AML-193 (cell line): ENCODE data around the gene HMGN4.

Source experiments
- DNase-seq, 2 experiments: peaks; one replicate each; lab custom pipeline; 2025; lab: John Stamatoyannopoulos, UW

Gene HMGN4

DNA sequence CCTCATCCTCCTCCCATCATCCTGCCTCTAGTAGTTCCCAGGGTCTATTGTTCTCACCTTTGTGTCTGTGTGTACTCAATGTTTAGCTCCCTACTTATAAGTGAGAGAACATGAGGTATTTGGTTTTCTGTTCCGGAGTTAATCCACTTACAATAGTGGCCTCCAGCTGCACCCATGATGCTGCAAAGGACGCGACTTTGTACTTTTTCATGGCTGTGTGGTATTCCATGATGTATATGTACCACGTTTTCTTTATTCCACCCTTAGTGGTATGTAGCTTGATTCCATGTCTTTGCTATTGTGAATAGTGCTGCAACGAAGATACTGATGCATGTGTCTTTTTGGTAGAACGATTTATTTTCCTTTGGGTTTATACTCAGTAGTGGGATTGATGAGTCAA is 40.1 kb downstream of the HMGN4 start:
- DNase-seq: no peak

DNA sequence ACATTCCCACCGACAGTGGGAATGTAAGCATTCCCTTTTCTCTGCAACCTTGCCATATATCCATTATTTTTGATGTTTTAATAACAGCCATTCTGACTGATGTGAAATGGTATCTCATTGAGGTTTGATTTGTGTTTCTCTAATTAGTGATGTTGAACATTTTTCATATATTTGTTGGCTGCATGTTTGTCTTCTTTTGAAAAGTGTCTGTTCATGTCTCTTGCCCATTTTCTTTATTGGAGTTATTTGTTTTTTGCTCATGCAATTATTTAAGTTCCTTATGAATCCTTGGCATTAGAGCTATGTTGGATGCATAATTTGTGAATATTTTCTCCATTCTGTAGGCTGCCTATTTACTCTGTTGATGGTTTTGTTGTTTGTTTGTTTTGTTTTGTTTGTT is 40.6 kb downstream of the HMGN4 start:
- no peak for DNase-seq

- no peak for DNase-seq
Measured at GRCh38 chr6:26581164-26581915, 43.2 kb downstream of the HMGN4 start.

GRCh38 chr6:26588965-26589364 is 50.8 kb downstream of the HMGN4 start:
- DNase-seq: no peak

GRCh38 chr6:26592649-26593048 is 54.5 kb downstream of the HMGN4 start:
- peak; percentile 13 to 16 for DNase-seq

DNA sequence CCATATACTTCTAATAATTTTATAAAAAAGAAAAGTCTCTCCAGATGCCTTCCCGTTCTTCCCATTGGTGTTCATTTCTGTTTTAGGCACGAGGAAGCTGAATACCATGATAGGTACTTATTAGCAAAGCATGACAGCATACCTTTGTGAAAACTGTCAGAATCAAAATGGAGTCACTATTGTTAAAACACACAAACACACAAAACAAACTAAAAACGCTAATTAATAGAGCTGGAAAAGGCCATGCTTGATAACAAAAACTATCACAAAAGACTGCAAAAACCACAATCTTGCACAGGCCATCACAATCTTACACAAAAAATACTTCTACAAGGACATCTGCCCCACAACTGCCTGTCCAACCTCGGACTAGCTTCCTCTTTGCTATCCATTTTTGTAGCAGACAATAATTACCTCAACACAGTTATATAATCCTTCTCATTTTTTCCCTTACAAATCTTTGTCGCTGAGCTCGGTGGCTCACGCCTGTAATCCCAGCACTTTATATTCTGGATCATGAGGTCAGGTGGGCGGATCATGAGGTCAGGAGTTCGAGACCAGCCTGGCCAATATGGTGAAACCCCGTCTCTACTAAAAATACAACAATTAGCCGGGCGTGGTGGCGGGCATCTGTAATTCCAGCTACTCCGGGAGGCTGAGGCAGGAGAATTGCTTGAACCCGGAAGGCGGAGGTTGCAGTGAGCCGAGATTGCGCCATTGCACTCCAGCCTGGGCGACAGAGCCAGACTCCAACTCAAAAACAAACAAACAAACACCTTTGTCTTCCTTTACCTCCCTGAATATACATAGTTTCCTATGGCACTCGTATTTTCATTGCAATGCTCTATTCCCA is 55.3 kb downstream of the HMGN4 start:
- no peak for DNase-seq

DNA sequence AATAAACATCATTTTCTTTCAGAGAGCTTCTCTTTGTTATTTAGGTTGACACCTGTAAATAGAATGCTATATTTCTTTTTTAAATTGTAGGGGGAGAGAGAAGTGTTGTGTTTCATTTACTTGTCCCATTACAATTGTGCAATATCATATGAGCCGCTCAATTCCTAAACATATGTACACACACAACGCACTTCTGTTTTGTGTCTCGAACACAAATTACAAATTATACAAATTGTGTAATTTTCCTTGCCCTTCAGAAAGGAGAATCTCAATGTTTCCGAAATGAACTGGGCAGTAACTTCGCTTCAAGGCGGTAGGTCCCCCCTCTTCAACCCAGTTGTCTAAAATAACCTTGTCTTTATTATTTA is 55.9 kb downstream of the HMGN4 start:
- DNase-seq: no peak

DNA sequence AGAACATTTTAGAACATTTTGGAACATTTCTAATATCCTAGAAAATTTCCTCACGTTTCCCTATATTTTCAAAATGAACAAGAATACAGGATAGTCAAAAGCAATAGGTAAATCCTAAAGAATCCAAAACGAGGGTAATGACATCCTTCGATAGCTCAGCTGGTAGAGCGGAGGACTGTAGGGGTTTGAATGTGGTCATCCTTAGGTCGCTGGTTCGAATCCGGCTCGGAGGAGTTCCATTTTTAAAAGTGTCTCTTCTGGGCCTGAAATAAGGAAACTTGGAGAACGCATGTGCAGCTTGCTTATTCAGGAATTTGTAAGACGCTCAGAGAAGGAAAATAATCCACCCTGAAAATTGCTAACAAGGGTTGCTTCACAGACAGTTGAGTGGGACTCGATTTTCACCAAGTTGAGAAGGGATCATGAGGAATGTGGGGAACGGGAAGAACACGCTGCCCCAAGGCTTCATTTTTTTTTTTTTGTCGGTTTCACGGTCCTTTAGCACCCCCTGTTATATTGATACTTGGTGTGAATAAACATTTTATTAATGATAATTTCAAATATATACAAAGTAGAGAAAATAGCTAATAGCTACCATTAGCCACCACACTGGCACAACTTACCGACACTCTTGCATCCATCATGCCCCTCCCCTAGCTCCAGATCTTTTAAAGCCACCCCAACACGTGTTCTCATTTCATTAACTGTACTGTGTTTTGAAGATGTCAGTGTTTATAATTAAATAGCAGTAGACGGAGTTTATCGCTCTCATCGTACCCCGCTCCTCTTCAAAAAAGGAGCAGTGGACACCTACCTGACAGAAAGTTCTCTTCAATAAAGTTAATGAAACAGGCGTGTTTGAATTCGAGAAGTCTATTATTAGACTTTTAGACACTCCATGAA is 56.8 kb downstream of the HMGN4 start:
- DNase-seq: no peak

DNA sequence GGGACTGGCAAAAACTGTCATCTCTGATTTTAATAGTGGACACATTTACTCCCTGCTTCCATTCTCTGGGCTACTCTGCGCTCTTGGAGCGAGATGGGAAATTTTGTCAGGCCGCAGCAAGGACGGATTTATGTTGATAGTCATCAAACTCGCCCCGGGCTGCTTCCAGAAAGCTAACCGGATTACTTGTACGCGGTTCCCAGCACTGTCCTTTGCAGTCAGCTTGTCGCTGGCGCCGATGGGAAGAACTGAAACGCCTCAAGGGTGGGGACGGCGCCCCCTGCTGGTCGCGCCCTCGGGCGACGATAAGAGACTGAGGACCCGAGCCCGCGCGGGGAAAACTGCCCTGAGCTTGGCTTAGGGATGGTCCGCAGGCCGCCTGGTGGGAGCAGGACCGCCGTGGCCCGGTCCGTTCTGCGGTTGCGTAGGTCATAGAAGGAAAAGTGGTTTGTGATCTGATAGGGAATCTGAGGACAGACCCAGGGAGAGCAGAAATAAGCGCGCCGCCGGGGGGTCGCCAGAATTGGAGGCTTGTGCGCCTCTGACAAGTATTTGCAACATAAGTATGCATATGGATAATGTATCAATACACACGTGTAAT is 57.6 kb downstream of the HMGN4 start:
- peak; percentile 91 to 92 for DNase-seq
